Esophagus muscularis mucosa (tissue), 3 donors: ENCODE results near the gene SPTB.

Experiments used
- POLR2AphosphoS5 ChIP-seq, 2 donors: sonication (generic); formaldehyde crosslinking; IDR thresholded peaks; one replicate each; pipeline ENCODE4 v1.6.1; 2017; ENCODE audit warnings: antibody characterized with exemption in 2 of 2
- TF ChIP-seq, protein P1 (sequence below), 3 experiments: fragments of 200-600 bp in 2 of 3; fragments of 450-650 bp in 1 of 3; sonication (generic) in 2 of 3; IDR thresholded peaks; one replicate each; pipeline ENCODE4 v1.5.1; 2017 to 2019; ENCODE audit warnings: antibody characterized with exemption in 3 of 3, mild to moderate bottlenecking in 2 of 3, moderate library complexity in 1 of 3

GRCh38 chr14:64815257-64815656 lies 64.5 kb downstream of the SPTB start:
- TF ChIP-seq, protein P1, sequence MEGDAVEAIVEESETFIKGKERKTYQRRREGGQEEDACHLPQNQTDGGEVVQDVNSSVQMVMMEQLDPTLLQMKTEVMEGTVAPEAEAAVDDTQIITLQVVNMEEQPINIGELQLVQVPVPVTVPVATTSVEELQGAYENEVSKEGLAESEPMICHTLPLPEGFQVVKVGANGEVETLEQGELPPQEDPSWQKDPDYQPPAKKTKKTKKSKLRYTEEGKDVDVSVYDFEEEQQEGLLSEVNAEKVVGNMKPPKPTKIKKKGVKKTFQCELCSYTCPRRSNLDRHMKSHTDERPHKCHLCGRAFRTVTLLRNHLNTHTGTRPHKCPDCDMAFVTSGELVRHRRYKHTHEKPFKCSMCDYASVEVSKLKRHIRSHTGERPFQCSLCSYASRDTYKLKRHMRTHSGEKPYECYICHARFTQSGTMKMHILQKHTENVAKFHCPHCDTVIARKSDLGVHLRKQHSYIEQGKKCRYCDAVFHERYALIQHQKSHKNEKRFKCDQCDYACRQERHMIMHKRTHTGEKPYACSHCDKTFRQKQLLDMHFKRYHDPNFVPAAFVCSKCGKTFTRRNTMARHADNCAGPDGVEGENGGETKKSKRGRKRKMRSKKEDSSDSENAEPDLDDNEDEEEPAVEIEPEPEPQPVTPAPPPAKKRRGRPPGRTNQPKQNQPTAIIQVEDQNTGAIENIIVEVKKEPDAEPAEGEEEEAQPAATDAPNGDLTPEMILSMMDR (IDR thresholded peaks at IDR 0.05) = no peak
- TF ChIP-seq POLR2AphosphoS5 (IDR thresholded peaks at IDR 0.05) = no peak
